ENCODE data around the gene SFSWAP. TPM values are rescaled to one million over a fixed set of nuclear protein-coding genes. Genes with fewer than 3 reads are reported as not detected.

The SFSWAP gene
- total RNA-seq, 4 donors from 2014 or later: 12.8 to 39.5 (median 25.9) TPM

GRCh38 chr12:131690320-131690719 lies 20.6 kb upstream of the SFSWAP start:
- intact Hi-C loops (cut with DNase I): no loop called here
- H3K36me3 ChIP-seq: no peaks in the 10 kb centered on the region
- peaks cover 0 to 47% (median 0%) of the 10 kb centered on the region in 4 donors for H3K27me3 ChIP-seq
- H3K9me3 ChIP-seq: no peaks in the 10 kb centered on the region
- no peak for DNase-seq
- no peaks in the 10 kb centered on the region for H3K4me1 ChIP-seq
- TF ChIP-seq, protein P1, sequence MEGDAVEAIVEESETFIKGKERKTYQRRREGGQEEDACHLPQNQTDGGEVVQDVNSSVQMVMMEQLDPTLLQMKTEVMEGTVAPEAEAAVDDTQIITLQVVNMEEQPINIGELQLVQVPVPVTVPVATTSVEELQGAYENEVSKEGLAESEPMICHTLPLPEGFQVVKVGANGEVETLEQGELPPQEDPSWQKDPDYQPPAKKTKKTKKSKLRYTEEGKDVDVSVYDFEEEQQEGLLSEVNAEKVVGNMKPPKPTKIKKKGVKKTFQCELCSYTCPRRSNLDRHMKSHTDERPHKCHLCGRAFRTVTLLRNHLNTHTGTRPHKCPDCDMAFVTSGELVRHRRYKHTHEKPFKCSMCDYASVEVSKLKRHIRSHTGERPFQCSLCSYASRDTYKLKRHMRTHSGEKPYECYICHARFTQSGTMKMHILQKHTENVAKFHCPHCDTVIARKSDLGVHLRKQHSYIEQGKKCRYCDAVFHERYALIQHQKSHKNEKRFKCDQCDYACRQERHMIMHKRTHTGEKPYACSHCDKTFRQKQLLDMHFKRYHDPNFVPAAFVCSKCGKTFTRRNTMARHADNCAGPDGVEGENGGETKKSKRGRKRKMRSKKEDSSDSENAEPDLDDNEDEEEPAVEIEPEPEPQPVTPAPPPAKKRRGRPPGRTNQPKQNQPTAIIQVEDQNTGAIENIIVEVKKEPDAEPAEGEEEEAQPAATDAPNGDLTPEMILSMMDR (IDR thresholded peaks at IDR 0.05): no peak
- no peak for TF ChIP-seq POLR2A (IDR thresholded peaks at IDR 0.05)
- no peak overlapping the region for H3K4me3 ChIP-seq
- no peak overlapping the region for H3K27ac ChIP-seq
- 68 to 84% methylated on average over 7 to 9 of the region's 10 CpGs for WGBS, 2 donors

DNA sequence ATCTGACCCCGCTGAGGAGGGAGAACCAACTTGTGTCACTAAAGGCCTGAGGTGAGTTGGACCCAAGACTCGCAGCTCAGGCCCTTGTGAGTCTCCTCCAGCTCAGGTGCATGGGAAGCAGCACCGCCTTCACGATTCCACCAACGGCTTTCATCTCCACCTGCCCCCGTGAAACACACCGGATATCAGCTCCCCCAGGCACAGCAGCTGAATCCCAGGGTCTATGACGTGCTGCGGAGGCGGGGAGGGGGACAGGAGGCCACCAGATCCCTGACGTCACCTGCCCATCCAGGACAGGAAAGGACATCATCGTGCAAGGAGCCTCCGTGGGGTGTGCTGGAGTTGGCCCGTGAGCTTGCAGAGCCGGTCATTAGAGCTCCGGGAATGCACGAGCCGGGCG lies 18.5 kb upstream of the SFSWAP start:
- Histone ChIP-seq H3K36me3 (no peaks in the 10 kb centered on the region), H3K4me1 (no peaks in the 10 kb centered on the region), H3K9me3 (no peaks in the 10 kb centered on the region), H3K27me3 (peaks cover 0 to 62% (median 0%) of the 10 kb centered on the region in 4 donors), H3K4me3 (no peak overlapping the region), H3K27ac (no peak overlapping the region)
- WGBS, 2 donors: 79 to 94% methylated on average over 6 to 11 of the region's 19 CpGs
- no peak for DNase-seq
- intact Hi-C loops (cut with DNase I): no loop called here
- TF ChIP-seq POLR2A (IDR thresholded peaks at IDR 0.05): no peak
- TF ChIP-seq, protein P1 (IDR thresholded peaks at IDR 0.05): no peak

DNA sequence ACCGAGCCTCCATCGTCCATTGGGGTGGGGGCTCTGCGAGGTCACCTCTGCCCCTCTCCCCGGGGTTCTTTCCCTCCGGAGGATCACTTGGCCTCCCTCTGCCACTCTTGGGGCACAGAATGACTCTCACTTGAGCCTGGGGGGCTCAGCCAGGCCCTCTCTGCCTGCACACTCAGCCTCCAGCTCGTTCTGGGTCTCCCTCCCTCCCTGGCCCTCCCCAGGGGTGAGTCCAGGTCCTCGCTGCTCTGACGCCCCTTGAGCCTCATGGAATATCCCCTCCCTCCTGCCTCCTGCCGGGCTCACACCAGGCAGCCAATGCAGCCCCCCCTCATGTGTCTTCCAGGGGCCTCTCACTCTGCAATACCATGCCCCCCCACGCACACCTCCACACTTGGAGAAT lies 17.7 kb upstream of the SFSWAP start:
- H3K27ac ChIP-seq: no peak overlapping the region
- intact Hi-C loops (cut with DNase I): no loop called here
- H3K4me1 ChIP-seq: no peaks in the 10 kb centered on the region
- H3K27me3 ChIP-seq: peaks cover 0 to 70% (median 0%) of the 10 kb centered on the region in 4 donors
- TF ChIP-seq, protein P1 (IDR thresholded peaks at IDR 0.05): no peak
- TF ChIP-seq POLR2A (IDR thresholded peaks at IDR 0.05): no peak
- no peaks in the 10 kb centered on the region for H3K9me3 ChIP-seq
- WGBS, 2 donors: 67 to 89% methylated on average over 6 to 7 of the region's 10 CpGs
- no peaks in the 10 kb centered on the region for H3K36me3 ChIP-seq
- DNase-seq: no peak
- H3K4me3 ChIP-seq: no peak overlapping the region

- 54 to 68% methylated on average over 4 to 8 of the region's 11 CpGs for WGBS, 2 donors
- intact Hi-C loops (cut with DNase I): no loop called here
- H3K4me3 ChIP-seq: no peak overlapping the region
- H3K9me3 ChIP-seq: no peaks in the 10 kb centered on the region
- H3K27ac ChIP-seq: no peak overlapping the region
- no peak for DNase-seq
- peaks cover 0 to 69% (median 0%) of the 10 kb centered on the region in 4 donors for H3K27me3 ChIP-seq
- no peaks in the 10 kb centered on the region for H3K4me1 ChIP-seq
- H3K36me3 ChIP-seq: no peaks in the 10 kb centered on the region
- TF ChIP-seq POLR2A (IDR thresholded peaks at IDR 0.05): no peak
- TF ChIP-seq, protein P1 (IDR thresholded peaks at IDR 0.05): no peak
These were observed 16.6 kb upstream of the SFSWAP start for GRCh38 chr12:131694116-131694838.

GRCh38 chr12:131695968-131696367 lies 14.9 kb upstream of the SFSWAP start:
- Histone ChIP-seq H3K4me3 (no peak overlapping the region), H3K36me3 (no peaks in the 10 kb centered on the region), H3K27me3 (peaks cover 0 to 55% (median 0%) of the 10 kb centered on the region in 4 donors), H3K27ac (no peak overlapping the region), H3K4me1 (no peaks in the 10 kb centered on the region), H3K9me3 (no peaks in the 10 kb centered on the region)
- intact Hi-C loops (cut with DNase I): no loop called here
- 79 to 93% methylated on average over 11 to 13 of the region's 16 CpGs for WGBS, 2 donors
- TF ChIP-seq POLR2A (IDR thresholded peaks at IDR 0.05): no peak
- TF ChIP-seq, protein P1 (IDR thresholded peaks at IDR 0.05): no peak
- no peak for DNase-seq
